Measurements from ENCODE around the gene BROX.
"Not testable (repeated sequence)": the region's sequence is repeated elsewhere in the genome, so short reads cannot be mapped to it uniquely, and the experiment has no call there.

Gene BROX, protein sequence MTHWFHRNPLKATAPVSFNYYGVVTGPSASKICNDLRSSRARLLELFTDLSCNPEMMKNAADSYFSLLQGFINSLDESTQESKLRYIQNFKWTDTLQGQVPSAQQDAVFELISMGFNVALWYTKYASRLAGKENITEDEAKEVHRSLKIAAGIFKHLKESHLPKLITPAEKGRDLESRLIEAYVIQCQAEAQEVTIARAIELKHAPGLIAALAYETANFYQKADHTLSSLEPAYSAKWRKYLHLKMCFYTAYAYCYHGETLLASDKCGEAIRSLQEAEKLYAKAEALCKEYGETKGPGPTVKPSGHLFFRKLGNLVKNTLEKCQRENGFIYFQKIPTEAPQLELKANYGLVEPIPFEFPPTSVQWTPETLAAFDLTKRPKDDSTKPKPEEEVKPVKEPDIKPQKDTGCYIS

GRCh38 chr1:222712253-222713090, at the start of gene BROX, which contains the start of gene AIDA:
Gene BROX, plus strand, starts transcription at chr1:222712564. Its CDS starts 3,136 bp downstream, at chr1:222715700.
Gene AIDA, minus strand, starts transcription at chr1:222712491. Its CDS starts 174 bp downstream, at chr1:222712317.
- peak; percentile 90 for DNase-seq (ENCODE audit: extremely low spot score)
- CTCF ChIA-PET: interaction anchor here (0.5 kb wide), 1 partner anchor 9 kb away, joined by 3 read pairs; no protein-coding TSS in a partner anchor
- TF ChIP-seq ELF4 (IDR thresholded peaks at IDR 0.05) (peak; percentile 100), L3MBTL2 (conservative IDR thresholded peaks at IDR 0.05) (no peak; the same call in 1 of the 2 replicates)
- POLR2A ChIA-PET: interaction anchor here (0.7 to 1.4 kb wide), 7 partner anchors 9 to 400 kb away, joined by 3 to 5 read pairs (median 3); partner anchors contain the start of gene FAM177B

GRCh38 chr1:222663431-222663934, 48.9 kb upstream of the BROX start:
- POLR2A ChIA-PET: no interaction called here
- DNase-seq (ENCODE audit: extremely low spot score): no peak
- CTCF ChIA-PET: no interaction called here
- TF ChIP-seq FOXK2 (IDR thresholded peaks at IDR 0.05) (no peak), L3MBTL2 (conservative IDR thresholded peaks at IDR 0.05) (no peak), ELF4 (IDR thresholded peaks at IDR 0.05) (no peak), SUZ12 (IDR thresholded peaks at IDR 0.05) (no peak), LEF1 (IDR thresholded peaks at IDR 0.05; ENCODE audit: borderline replicate concordance) (no peak), NFRKB (IDR thresholded peaks at IDR 0.05) (no peak), BHLHE40 (IDR thresholded peaks at IDR 0.05; ENCODE audit: borderline replicate concordance) (no peak), FOXM1 (IDR thresholded peaks at IDR 0.05; ENCODE audit: borderline replicate concordance) (no peak), CTBP1 (IDR thresholded peaks at IDR 0.05; ENCODE audit: borderline replicate concordance) (no peak), ARNT (IDR thresholded peaks at IDR 0.05) (no peak), ZNF384 (IDR thresholded peaks at IDR 0.05) (no peak), TARDBP (IDR thresholded peaks at IDR 0.05) (no peak), SP1 (IDR thresholded peaks at IDR 0.05) (no peak), HDGF (IDR thresholded peaks at IDR 0.05; ENCODE audit: borderline replicate concordance) (no peak), FOXA1 (IDR thresholded peaks at IDR 0.05) (no peak)
- TF ChIP-seq, protein P1, sequence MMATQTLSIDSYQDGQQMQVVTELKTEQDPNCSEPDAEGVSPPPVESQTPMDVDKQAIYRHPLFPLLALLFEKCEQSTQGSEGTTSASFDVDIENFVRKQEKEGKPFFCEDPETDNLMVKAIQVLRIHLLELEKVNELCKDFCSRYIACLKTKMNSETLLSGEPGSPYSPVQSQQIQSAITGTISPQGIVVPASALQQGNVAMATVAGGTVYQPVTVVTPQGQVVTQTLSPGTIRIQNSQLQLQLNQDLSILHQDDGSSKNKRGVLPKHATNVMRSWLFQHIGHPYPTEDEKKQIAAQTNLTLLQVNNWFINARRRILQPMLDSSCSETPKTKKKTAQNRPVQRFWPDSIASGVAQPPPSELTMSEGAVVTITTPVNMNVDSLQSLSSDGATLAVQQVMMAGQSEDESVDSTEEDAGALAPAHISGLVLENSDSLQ (IDR thresholded peaks at IDR 0.05): no peak

GRCh38 chr1:222665964-222666363, 46.4 kb upstream of the BROX start:
- no peak for DNase-seq (ENCODE audit: extremely low spot score)
- ChIA-PET POLR2A (no interaction called here), CTCF (no interaction called here)
- TF ChIP-seq NFRKB (IDR thresholded peaks at IDR 0.05) (no peak), SP1 (IDR thresholded peaks at IDR 0.05) (no peak), FOXK2 (IDR thresholded peaks at IDR 0.05) (no peak), ARNT (IDR thresholded peaks at IDR 0.05) (no peak), ELF4 (IDR thresholded peaks at IDR 0.05) (no peak)
- TF ChIP-seq, protein P1 (IDR thresholded peaks at IDR 0.05): no peak

GRCh38 chr1:222668184-222668583, 44.2 kb upstream of the BROX start:
- CTCF ChIA-PET; DNase-seq (ENCODE audit: extremely low spot score); POLR2A ChIA-PET: not testable (repeated sequence)

DNA sequence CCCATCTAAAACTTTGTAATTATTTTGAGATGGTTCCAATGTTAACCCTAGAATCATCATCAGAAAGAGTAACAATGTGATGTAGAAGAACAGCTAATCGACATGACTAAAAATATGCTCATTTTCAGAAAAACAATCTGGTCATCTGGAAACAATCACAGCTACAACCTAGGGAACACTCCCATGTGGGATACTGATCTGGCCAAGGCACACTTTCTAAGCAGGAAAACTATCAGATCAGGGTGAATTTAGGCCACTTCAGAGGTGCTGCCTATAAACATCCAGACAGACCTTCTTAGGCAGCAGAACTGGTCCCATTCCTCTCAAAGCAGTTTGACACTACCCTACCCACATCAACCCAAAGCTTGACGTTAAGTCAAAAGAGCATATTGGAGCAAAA, 43.3 kb upstream of the BROX start:
- DNase-seq (ENCODE audit: extremely low spot score); CTCF ChIA-PET; POLR2A ChIA-PET: not testable (repeated sequence)

- TF ChIP-seq L3MBTL2 (conservative IDR thresholded peaks at IDR 0.05) (no peak), NFRKB (IDR thresholded peaks at IDR 0.05) (no peak), FOXK2 (IDR thresholded peaks at IDR 0.05) (no peak), SUZ12 (IDR thresholded peaks at IDR 0.05) (no peak), HDGF (IDR thresholded peaks at IDR 0.05; ENCODE audit: borderline replicate concordance) (no peak), LEF1 (IDR thresholded peaks at IDR 0.05; ENCODE audit: borderline replicate concordance) (no peak), FOXA1 (IDR thresholded peaks at IDR 0.05) (no peak), CTBP1 (IDR thresholded peaks at IDR 0.05; ENCODE audit: borderline replicate concordance) (no peak), ARNT (IDR thresholded peaks at IDR 0.05) (no peak), BHLHE40 (IDR thresholded peaks at IDR 0.05; ENCODE audit: borderline replicate concordance) (no peak), ZNF384 (IDR thresholded peaks at IDR 0.05) (no peak), TARDBP (IDR thresholded peaks at IDR 0.05) (no peak), SP1 (IDR thresholded peaks at IDR 0.05) (no peak), FOXM1 (IDR thresholded peaks at IDR 0.05; ENCODE audit: borderline replicate concordance) (no peak), ELF4 (IDR thresholded peaks at IDR 0.05) (no peak)
- TF ChIP-seq, protein P1 (IDR thresholded peaks at IDR 0.05): no peak
- POLR2A ChIA-PET: interaction anchor here (0.7 to 1.3 kb wide), 2 partner anchors 12 to 43 kb away, joined by 3 read pairs; no protein-coding TSS in a partner anchor
- CTCF ChIA-PET: interaction anchor here (0.6 kb wide), 1 partner anchor 36 kb away, joined by 3 read pairs; no protein-coding TSS in a partner anchor
- no peak for DNase-seq (ENCODE audit: extremely low spot score)
Observed at GRCh38 chr1:222670110-222670509, 42.3 kb upstream of the BROX start.
